HCT116 (cell line): ENCODE data around the gene IL18R1.

Source experiments
- SIN3A ChIP-seq: IDR thresholded peaks from 2 replicates; pipeline ENCODE4 v1.6.1; 2012; ENCODE audit warnings: low read depth
- SP1 ChIP-seq: IDR thresholded peaks from 2 replicates; pipeline ENCODE4 v1.6.1; 2012; ENCODE audit warnings: low read depth

DNA sequence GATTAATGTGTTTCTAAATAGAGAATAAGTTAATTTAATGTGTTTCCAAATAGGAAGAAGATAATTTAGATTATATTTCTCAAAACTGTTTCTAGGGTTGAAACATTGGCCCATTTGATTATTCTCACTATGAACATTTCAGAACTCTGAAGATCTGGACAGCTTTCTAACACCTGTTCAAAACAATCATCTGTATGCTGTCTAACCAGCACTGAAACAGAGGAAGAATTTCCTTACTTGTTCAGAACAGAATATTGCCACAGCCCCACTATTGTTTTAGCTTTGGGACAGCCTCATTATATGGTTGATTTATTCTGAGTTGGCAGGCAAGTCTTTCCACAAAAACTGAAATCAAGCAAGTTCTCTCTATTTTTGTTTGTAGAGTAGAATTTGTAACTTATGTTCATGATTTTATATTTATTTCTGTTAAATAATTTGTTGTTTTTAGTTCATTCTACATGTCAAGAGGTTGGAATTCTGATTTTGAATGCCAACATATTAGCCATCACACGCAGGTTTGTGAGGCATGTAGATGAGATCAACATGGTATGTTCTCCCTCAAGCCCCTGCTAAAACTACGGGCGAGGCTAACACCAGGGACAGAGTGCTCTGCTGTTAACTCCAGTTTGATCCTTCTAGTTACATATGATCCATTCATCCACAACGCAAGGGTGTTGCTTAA, 78.5 kb downstream of the IL18R1 start:
- TF ChIP-seq SIN3A (no peak), SP1 (no peak)
